Gastroesophageal sphincter (tissue), 4 donors: ENCODE results near the gene HPSE2. TPM values are rescaled to one million over a fixed set of nuclear protein-coding genes. Genes with fewer than 3 reads are reported as not detected.
"Not testable (repeated sequence)": the region's sequence is repeated elsewhere in the genome, so short reads cannot be mapped to it uniquely, and the experiment has no call there.

Source experiments
- ATAC-seq: fragments of 150-250 bp; one replicate; pipeline ENCODE4 v1.9.1; 2016; ENCODE audit warnings: mild to moderate bottlenecking, moderate library complexity
- H3K27ac ChIP-seq, 4 donors: fragments of 200-600 bp; sonication (generic) in 3 of 4; 1 replicate in 3 of 4; 2 replicates in 1 of 4; pipeline ENCODE4 v1.5.1; 2016 to 2019
- H3K27me3 ChIP-seq: fragments of 200-600 bp; sonication (generic); one replicate; pipeline ENCODE4 v1.5.1; 2019
- H3K36me3 ChIP-seq, 2 donors: fragments of 200-600 bp; sonication (generic); one replicate each; pipeline ENCODE4 v1.5.1; 2019; ENCODE audit warnings: control low read depth in 1 of 2
- H3K4me1 ChIP-seq, 3 donors: fragments of 200-600 bp; sonication (generic); 1 replicate in 2 of 3; 2 replicates in 1 of 3; pipeline ENCODE4 v1.5.1; 2016 to 2019; ENCODE audit warnings: control low read depth in 2 of 3
- H3K4me3 ChIP-seq, 2 donors: fragments of 200-600 bp; sonication (generic); one replicate each; pipeline ENCODE4 v1.5.1; 2019; ENCODE audit warnings: mild to moderate bottlenecking in 1 of 2, moderate library complexity in 1 of 2
- H3K9me3 ChIP-seq, 3 donors: fragments of 200-600 bp; sonication (generic); one replicate each; pipeline ENCODE4 v1.5.1; 2017 to 2019; ENCODE audit warnings: control low read depth in 2 of 3
- EP300 ChIP-seq: sonication (generic); formaldehyde crosslinking; IDR thresholded peaks from one replicate; pipeline ENCODE4 v1.6.1; 2017; ENCODE audit warnings: antibody characterized with exemption, mild to moderate bottlenecking
- POLR2A ChIP-seq, 2 donors: fragments of 450-650 bp; IDR thresholded peaks; one replicate each; pipeline ENCODE4 v1.6.1; 2017; ENCODE audit warnings: antibody characterized with exemption in 2 of 2, mild to moderate bottlenecking in 2 of 2, moderate library complexity in 1 of 2
- POLR2AphosphoS5 ChIP-seq: sonication (generic); formaldehyde crosslinking; IDR thresholded peaks from one replicate; pipeline ENCODE4 v1.6.1; 2017; ENCODE audit warnings: antibody characterized with exemption
- WGBS, 2 donors: methylation state at CpG; one replicate each; pipeline ENCODE4 v1.1.5; 2018; ENCODE audit warnings: low coverage in 1 of 2; 5-methylcytosine and 5-hydroxymethylcytosine counted together
- total RNA-seq, 4 donors: library from RNA; depleted of rRNA; stranded (reverse); fragments of >200 nt; gene quantifications; one replicate each; pipeline ENCODE4 v1.1.0, GENCODE V29; 2016
- TF ChIP-seq, protein P1 (sequence below), 4 experiments: fragments of 200-600 bp in 2 of 4; fragments of 450-650 bp in 2 of 4; sonication (generic) in 1 of 4; IDR thresholded peaks; one replicate each; pipeline ENCODE4 v1.5.1; 2017 to 2019; ENCODE audit warnings: antibody characterized with exemption in 4 of 4, mild to moderate bottlenecking in 2 of 4, moderate library complexity in 2 of 4

Gene HPSE2
- total RNA-seq, 4 donors from 2014 or later, result 19.1 to 74.5 (median 58.8) TPM

DNA sequence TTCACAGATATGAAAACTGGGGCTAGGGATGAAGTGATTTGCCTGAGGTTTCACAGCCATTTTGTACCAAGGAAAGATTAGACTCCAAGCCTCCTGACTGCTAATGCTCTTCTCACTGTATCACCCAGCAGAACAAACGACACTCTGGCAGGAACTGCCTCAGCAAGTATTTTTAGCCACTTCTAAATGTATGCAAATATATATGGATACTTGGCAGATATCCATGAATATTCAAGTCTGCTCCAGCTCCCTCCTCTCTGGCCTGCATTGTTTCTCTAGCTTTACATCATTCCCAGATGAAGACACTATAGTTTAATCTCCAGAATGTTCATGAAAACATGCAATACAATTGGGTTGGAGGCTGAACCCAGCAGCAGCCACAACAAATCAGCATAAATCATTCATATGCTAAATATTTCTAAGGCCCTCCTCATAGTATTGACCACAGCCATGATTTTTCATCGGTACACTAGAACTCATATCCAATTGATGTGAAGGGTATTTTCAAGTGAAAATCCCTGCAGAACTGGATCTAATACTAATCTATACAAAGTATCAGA lies 65.5 kb downstream of the HPSE2 start:
- 38 to 53% methylated on average over 2 of the region's 2 CpGs for WGBS, 2 donors
- Histone ChIP-seq H3K4me1 (peaks cover 0 to 12% (median 0%) of the 10 kb centered on the region in 3 donors), H3K9me3 (no peaks in the 10 kb centered on the region), H3K4me3 (no peak overlapping the region), H3K27ac (no peak overlapping the region), H3K36me3 (no peaks in the 10 kb centered on the region), H3K27me3 (no peaks in the 10 kb centered on the region)
- ATAC-seq, result no peak
- TF ChIP-seq POLR2A (IDR thresholded peaks at IDR 0.05), result no peak
- TF ChIP-seq, protein P1, sequence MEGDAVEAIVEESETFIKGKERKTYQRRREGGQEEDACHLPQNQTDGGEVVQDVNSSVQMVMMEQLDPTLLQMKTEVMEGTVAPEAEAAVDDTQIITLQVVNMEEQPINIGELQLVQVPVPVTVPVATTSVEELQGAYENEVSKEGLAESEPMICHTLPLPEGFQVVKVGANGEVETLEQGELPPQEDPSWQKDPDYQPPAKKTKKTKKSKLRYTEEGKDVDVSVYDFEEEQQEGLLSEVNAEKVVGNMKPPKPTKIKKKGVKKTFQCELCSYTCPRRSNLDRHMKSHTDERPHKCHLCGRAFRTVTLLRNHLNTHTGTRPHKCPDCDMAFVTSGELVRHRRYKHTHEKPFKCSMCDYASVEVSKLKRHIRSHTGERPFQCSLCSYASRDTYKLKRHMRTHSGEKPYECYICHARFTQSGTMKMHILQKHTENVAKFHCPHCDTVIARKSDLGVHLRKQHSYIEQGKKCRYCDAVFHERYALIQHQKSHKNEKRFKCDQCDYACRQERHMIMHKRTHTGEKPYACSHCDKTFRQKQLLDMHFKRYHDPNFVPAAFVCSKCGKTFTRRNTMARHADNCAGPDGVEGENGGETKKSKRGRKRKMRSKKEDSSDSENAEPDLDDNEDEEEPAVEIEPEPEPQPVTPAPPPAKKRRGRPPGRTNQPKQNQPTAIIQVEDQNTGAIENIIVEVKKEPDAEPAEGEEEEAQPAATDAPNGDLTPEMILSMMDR (IDR thresholded peaks at IDR 0.05), result no peak
- TF ChIP-seq EP300, result no peak
- TF ChIP-seq POLR2AphosphoS5, result no peak

GRCh38 chr10:99161165-99161564 lies 74.5 kb downstream of the HPSE2 start:
- ATAC-seq, result no peak
- H3K27ac ChIP-seq, result peak overlapping the region in 3 of 4 donors; percentile 25 to 68 (median 61)
- WGBS, 2 donors, result 25 to 31% methylated on average over 2 to 4 of the region's 4 CpGs

DNA sequence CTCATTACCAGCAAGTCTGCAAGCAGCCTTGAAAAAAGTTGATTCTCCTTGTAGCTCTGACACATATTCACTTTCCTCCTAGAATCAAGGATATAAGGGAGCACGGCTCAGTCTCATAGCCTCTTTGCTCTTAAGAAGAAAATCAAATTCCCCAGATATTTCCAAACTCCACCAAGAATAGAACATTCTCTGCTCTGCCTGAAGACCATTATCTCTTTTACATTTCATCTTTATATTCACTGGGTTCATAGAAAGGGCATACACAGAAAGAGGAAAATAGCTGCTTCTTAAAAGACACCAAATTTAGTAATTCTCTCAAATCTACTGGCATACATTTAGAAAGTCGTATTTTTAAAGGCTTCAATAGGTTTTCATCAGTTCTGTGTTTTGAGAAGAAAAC lies 92.0 kb downstream of the HPSE2 start:
- 33 to 34% methylated on average over 2 of the region's 2 CpGs for WGBS, 2 donors
- Histone ChIP-seq H3K9me3 (no peaks in the 10 kb centered on the region), H3K27ac (peak overlapping the region; percentile 50 to 80 (median 67)), H3K4me3 (no peak overlapping the region), H3K27me3 (no peaks in the 10 kb centered on the region), H3K4me1 (peaks cover 0 to 78% (median 3%) of the 10 kb centered on the region in 3 donors), H3K36me3 (no peaks in the 10 kb centered on the region)
- no peak for ATAC-seq
- no peak for TF ChIP-seq POLR2A (IDR thresholded peaks at IDR 0.05)
- no peak for TF ChIP-seq EP300
- TF ChIP-seq, protein P1 (IDR thresholded peaks at IDR 0.05), result no peak
- no peak for TF ChIP-seq POLR2AphosphoS5

More at GRCh38 chr10:99161165-99161564, 74.5 kb downstream of the HPSE2 start:
- TF ChIP-seq POLR2A (IDR thresholded peaks at IDR 0.05) (no peak), POLR2AphosphoS5 (no peak), EP300 (no peak)
- TF ChIP-seq, protein P1 (IDR thresholded peaks at IDR 0.05), result no peak
- Histone ChIP-seq H3K4me3 (no peak overlapping the region), H3K36me3 (no peaks in the 10 kb centered on the region), H3K9me3 (no peaks in the 10 kb centered on the region), H3K4me1 (peaks cover 0 to 7% (median 0%) of the 10 kb centered on the region in 3 donors), H3K27me3 (no peaks in the 10 kb centered on the region)

GRCh38 chr10:99143011-99143410 lies 92.6 kb downstream of the HPSE2 start:
- TF ChIP-seq, protein P1 (IDR thresholded peaks at IDR 0.05), result no peak
- TF ChIP-seq POLR2AphosphoS5, result no peak
- TF ChIP-seq EP300, result no peak
- Histone ChIP-seq H3K27me3 (no peaks in the 10 kb centered on the region), H3K4me3 (no peak overlapping the region), H3K27ac (peak overlapping the region; percentile 50 to 80 (median 67)), H3K36me3 (no peaks in the 10 kb centered on the region), H3K9me3 (no peaks in the 10 kb centered on the region), H3K4me1 (peaks cover 0 to 74% (median 3%) of the 10 kb centered on the region in 3 donors)
- ATAC-seq, result no peak

GRCh38 chr10:99132897-99133296 lies 102.8 kb downstream of the HPSE2 start:
- no CpG with 5 or more reads among the region's 3 CpGs for WGBS, 2 donors
- ATAC-seq, result not testable (repeated sequence)

More at GRCh38 chr10:99132897-99133296, 102.8 kb downstream of the HPSE2 start:
- not testable (repeated sequence) for H3K36me3 ChIP-seq, H3K9me3 ChIP-seq, H3K27me3 ChIP-seq, H3K4me3 ChIP-seq
- Histone ChIP-seq H3K4me1 (peaks cover 0 to 22% (median 0%) of the 10 kb centered on the region in 3 donors), H3K27ac (peak overlapping the region in 2 of 4 donors; percentile 29 to 41)
